HL-60 (cell line): ENCODE results near the gene THPO.
"Not testable (repeated sequence)": the region's sequence is repeated elsewhere in the genome, so short reads cannot be mapped to it uniquely, and the experiment has no call there.

Source experiments
- GABPA ChIP-seq: IDR thresholded peaks from 2 replicates; pipeline ENCODE4 v1.6.1; 2012; ENCODE audit warnings: low read depth
- POLR2AphosphoS5 ChIP-seq: IDR thresholded peaks from 2 replicates; pipeline ENCODE4 v1.6.1; 2012; ENCODE audit warnings: low read depth
- REST ChIP-seq: IDR thresholded peaks from 2 replicates; pipeline ENCODE4 v1.6.1; 2012; ENCODE audit warnings: low read depth; ENCODE audit not compliant: insufficient replicate concordance
- SPI1 ChIP-seq: IDR thresholded peaks from 2 replicates; pipeline ENCODE4 v1.6.1; 2012; ENCODE audit warnings: low read depth, mild to moderate bottlenecking, borderline replicate concordance
- TF ChIP-seq, protein P1 (sequence below): IDR thresholded peaks from one replicate; pipeline ENCODE4 v1.5.1; 2011; ENCODE audit warnings: low read length, control low read depth, inconsistent platforms; ENCODE audit not compliant: insufficient read depth

GRCh38 chr3:184339451-184340135 is 38.4 kb downstream of the THPO start:
- TF ChIP-seq, protein P1, sequence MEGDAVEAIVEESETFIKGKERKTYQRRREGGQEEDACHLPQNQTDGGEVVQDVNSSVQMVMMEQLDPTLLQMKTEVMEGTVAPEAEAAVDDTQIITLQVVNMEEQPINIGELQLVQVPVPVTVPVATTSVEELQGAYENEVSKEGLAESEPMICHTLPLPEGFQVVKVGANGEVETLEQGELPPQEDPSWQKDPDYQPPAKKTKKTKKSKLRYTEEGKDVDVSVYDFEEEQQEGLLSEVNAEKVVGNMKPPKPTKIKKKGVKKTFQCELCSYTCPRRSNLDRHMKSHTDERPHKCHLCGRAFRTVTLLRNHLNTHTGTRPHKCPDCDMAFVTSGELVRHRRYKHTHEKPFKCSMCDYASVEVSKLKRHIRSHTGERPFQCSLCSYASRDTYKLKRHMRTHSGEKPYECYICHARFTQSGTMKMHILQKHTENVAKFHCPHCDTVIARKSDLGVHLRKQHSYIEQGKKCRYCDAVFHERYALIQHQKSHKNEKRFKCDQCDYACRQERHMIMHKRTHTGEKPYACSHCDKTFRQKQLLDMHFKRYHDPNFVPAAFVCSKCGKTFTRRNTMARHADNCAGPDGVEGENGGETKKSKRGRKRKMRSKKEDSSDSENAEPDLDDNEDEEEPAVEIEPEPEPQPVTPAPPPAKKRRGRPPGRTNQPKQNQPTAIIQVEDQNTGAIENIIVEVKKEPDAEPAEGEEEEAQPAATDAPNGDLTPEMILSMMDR = not testable (repeated sequence)
- not testable (repeated sequence) for TF ChIP-seq REST, GABPA, POLR2AphosphoS5, SPI1
